DND-41 (cell line): ENCODE measurements around the gene ZFYVE28.

Experiments used
- ATAC-seq: fragments of 200-7000 bp; cut with Tn5 transposase; 3 replicates; pipeline ENCODE4 v1.9.1; 2021; ENCODE audit warnings: low read depth; ENCODE audit not compliant: insufficient read depth
- DNase-seq: peaks from one replicate; pipeline ENCODE4 v3.0.0-alpha.2; 2020
- H2AFZ ChIP-seq: 2 replicates; pipeline ENCODE4 v1.6.0; 2012; ENCODE audit warnings: low read depth, low read length
- H3K27ac ChIP-seq: 2 replicates; pipeline ENCODE4 v1.5.1; 2012; ENCODE audit warnings: low read length, inconsistent platforms
- H3K27me3 ChIP-seq: fragments of 200-600 bp; sonication (generic); 2 replicates; pipeline ENCODE4 v1.6.0; 2012; ENCODE audit warnings: low read length, mild to moderate bottlenecking, inconsistent platforms; ENCODE audit not compliant: insufficient read depth, poor library complexity
- H3K36me3 ChIP-seq: 2 replicates; pipeline ENCODE4 v1.5.1; 2012; ENCODE audit warnings: low read length, inconsistent platforms; ENCODE audit not compliant: insufficient read depth
- H3K4me1 ChIP-seq: 2 replicates; pipeline ENCODE4 v1.5.1; 2012; ENCODE audit warnings: mild to moderate bottlenecking, low read length; ENCODE audit not compliant: insufficient read depth
- H3K4me2 ChIP-seq: 2 replicates; pipeline ENCODE4 v1.6.0; 2012; ENCODE audit warnings: mild to moderate bottlenecking, moderate library complexity, low read length, inconsistent platforms; ENCODE audit not compliant: insufficient read depth
- H3K4me3 ChIP-seq, 2 experiments: fragments of 200-600 bp in 1 of 2; shearing (Covaris generic) in 1 of 2; 2 replicates each; pipeline ENCODE4 v1.5.1; 2012 to 2016; ENCODE audit warnings: inconsistent platforms in 2 of 2, low read length in 2 of 2, mild to moderate bottlenecking in 2 of 2, low read depth in 1 of 2, moderate library complexity in 1 of 2
- H3K79me2 ChIP-seq: 2 replicates; pipeline ENCODE4 v1.6.0; 2012; ENCODE audit warnings: low read length, inconsistent platforms; ENCODE audit not compliant: insufficient read depth
- H3K9ac ChIP-seq: 2 replicates; pipeline ENCODE4 v1.6.0; 2012; ENCODE audit warnings: low read depth, mild to moderate bottlenecking, inconsistent platforms, low read length, moderate library complexity
- H3K9me3 ChIP-seq: 2 replicates; pipeline ENCODE4 v1.5.1; 2012; ENCODE audit warnings: low read length, moderate library complexity, mild to moderate bottlenecking, inconsistent platforms; ENCODE audit not compliant: insufficient read depth, severe bottlenecking
- H4K20me1 ChIP-seq: 2 replicates; pipeline ENCODE4 v1.6.0; 2012; ENCODE audit warnings: low read length; ENCODE audit not compliant: insufficient read depth
- EZH2 ChIP-seq: IDR thresholded peaks from 3 replicates; pipeline ENCODE4 v1.6.1; 2012; ENCODE audit warnings: borderline replicate concordance, low read depth, mild to moderate bottlenecking, moderate library complexity, low read length, inconsistent platforms; ENCODE audit not compliant: severe bottlenecking
- TF ChIP-seq, protein P1 (sequence below): IDR thresholded peaks from 2 replicates; pipeline ENCODE4 v1.5.1; 2012; ENCODE audit warnings: borderline replicate concordance, low read length, moderate library complexity, mild to moderate bottlenecking; ENCODE audit not compliant: poor library complexity, severe bottlenecking; ENCODE audit errors: extremely low read depth

ZFYVE28 gene

DNA sequence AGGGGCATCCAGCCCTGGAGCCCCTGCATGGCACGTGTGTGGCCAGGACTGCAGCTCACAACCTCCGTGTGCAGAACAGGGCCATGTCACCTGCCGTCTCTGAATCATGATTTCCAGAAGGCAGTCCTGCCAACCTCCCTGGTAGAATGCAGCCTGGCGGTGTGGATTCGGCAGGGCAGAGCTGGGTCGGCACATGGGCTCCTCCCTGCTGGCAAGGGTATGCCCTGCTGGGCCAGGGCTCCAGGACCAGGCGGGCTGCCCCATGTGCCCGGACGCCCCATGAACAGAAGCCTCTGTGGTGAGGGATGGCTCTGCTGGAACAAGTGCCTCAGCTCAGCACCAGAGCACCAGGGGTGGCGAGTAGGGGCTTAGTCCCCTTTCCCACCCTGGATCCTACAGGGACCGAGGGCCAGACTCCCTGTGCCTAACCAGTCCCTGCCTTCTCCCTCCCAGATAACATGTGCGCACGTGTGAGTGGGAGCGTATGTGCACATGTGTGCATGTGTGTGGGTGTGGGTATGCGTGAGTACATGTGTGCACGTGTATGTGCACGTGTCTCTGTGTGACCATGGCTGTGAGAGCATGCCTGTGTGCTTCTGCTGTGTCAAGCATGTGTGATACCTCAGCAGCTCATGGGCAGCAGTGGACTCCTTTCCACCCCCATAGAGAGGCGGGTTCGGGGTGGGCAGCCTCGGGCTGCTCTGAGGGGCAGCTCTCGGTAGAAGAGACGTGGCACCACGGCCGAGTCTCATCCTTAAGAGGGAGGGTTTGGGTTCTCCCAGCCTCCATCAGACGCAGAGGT, 146.2 kb downstream of the ZFYVE28 start:
- Histone ChIP-seq H3K4me3 (no peak overlapping the region), H3K4me2 (no peak overlapping the region), H3K36me3 (no peaks in the 10 kb centered on the region), H3K9me3 (no peaks in the 10 kb centered on the region), H2AFZ (no peak overlapping the region), H3K4me1 (no peaks in the 10 kb centered on the region), H3K27ac (no peak overlapping the region), H4K20me1 (no peaks in the 10 kb centered on the region), H3K79me2 (no peaks in the 10 kb centered on the region), H3K27me3 (no peaks in the 10 kb centered on the region), H3K9ac (no peak overlapping the region)
- no peak for TF ChIP-seq EZH2
- TF ChIP-seq, protein P1, sequence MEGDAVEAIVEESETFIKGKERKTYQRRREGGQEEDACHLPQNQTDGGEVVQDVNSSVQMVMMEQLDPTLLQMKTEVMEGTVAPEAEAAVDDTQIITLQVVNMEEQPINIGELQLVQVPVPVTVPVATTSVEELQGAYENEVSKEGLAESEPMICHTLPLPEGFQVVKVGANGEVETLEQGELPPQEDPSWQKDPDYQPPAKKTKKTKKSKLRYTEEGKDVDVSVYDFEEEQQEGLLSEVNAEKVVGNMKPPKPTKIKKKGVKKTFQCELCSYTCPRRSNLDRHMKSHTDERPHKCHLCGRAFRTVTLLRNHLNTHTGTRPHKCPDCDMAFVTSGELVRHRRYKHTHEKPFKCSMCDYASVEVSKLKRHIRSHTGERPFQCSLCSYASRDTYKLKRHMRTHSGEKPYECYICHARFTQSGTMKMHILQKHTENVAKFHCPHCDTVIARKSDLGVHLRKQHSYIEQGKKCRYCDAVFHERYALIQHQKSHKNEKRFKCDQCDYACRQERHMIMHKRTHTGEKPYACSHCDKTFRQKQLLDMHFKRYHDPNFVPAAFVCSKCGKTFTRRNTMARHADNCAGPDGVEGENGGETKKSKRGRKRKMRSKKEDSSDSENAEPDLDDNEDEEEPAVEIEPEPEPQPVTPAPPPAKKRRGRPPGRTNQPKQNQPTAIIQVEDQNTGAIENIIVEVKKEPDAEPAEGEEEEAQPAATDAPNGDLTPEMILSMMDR = no peak
- ATAC-seq (no peak), DNase-seq (no peak)

DNA sequence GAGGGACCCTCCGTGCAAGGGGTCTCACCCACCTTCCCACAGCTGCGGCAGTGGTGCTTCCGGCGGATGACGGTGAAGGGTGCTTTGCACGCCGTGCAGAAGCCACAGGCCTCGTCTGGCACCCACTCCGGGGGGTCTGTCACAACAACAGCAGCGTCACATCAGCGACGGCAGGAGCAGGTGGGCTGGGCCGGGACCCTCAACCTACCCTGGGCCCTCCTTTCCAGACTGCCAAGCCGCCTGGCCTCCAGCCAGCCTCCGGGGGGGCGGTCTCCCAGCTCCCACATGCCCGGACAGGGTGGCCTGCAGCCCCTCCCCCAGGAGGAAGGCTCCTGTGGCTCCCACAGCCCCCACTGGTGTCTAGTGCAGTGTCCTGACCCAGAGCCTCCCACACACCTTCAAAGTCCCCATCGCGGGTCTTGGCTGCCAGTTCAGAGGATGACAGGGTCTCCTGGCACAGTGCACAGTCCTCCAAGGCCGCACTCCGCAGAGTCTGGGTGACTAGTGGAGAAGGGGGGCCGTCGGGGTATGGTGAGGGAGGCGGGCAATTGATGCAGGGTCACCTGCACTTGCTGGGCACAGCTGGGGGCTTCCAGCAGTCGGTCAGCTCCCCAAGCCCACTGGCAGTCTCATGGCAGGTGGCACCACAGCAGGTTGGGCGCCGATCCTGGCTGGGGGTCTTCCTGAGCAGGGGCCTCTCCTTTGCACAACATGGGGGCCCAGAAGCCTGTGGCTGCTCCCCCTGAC, 147.0 kb downstream of the ZFYVE28 start:
- no peak overlapping the region for H3K9ac ChIP-seq
- no peak overlapping the region for H3K4me3 ChIP-seq
- H3K4me1 ChIP-seq = no peaks in the 10 kb centered on the region
- no peaks in the 10 kb centered on the region for H4K20me1 ChIP-seq
- DNase-seq = no peak
- H3K36me3 ChIP-seq = no peaks in the 10 kb centered on the region
- H3K4me2 ChIP-seq = no peak overlapping the region
- no peaks in the 10 kb centered on the region for H3K9me3 ChIP-seq
- no peaks in the 10 kb centered on the region for H3K79me2 ChIP-seq
- H2AFZ ChIP-seq = no peak overlapping the region
- ATAC-seq = no peak
- H3K27ac ChIP-seq = no peak overlapping the region
- H3K27me3 ChIP-seq = no peaks in the 10 kb centered on the region
- no peak for TF ChIP-seq EZH2
- TF ChIP-seq, protein P1 = no peak

DNA sequence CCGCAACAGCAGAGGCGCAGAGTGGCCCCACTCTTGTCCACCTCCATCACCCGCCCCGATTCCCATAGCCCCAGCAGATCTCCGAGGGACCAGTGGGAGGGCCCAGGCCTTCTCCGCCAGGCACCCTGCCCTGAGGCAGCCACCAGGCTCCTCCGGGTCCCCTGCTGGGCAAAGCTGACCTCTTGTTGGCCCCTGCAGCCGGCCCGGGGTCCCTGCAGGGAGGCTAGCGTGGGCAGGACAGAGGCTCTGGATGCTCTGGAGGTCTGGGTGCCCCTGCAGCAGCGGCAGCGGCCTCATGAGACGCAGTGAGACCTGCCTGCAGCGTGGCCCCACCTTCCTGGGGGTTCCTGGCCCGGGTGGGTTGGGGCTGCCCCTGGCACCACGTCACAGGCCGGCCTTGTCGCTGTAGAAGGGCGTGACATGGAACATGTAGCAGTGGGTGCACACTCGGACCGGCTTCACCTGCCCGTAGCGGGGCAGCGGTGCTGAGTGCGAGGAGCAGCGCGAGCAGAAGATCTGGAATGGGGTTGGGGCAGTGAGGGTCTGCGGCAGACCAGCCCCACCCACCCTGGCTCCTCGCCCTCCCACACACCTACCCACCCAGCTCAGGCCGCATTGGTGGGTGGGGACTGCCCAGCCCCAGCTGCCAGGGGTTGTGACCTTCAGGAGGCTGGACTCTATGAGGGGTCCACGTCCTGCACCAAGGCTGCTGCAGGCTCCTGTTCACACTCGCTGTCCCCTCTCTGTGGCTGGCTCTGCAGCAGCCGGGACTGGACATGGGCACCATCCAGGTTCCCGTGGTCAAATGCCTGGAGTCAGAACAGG, 147.9 kb downstream of the ZFYVE28 start:
- TF ChIP-seq EZH2 = no peak
- TF ChIP-seq, protein P1 = no peak
- ATAC-seq (no peak), DNase-seq (no peak)
- Histone ChIP-seq H3K4me2 (no peak overlapping the region), H4K20me1 (no peaks in the 10 kb centered on the region), H3K27me3 (no peaks in the 10 kb centered on the region), H3K79me2 (no peaks in the 10 kb centered on the region), H3K4me3 (no peak overlapping the region), H3K27ac (no peak overlapping the region), H3K9ac (no peak overlapping the region), H3K4me1 (no peaks in the 10 kb centered on the region), H2AFZ (no peak overlapping the region), H3K9me3 (no peaks in the 10 kb centered on the region), H3K36me3 (no peaks in the 10 kb centered on the region)
